Measurements from ENCODE around the gene WIPI1. TPM values are rescaled to one million over a fixed set of nuclear protein-coding genes. Genes with fewer than 3 reads are reported as not detected.
A peak's percentile ranks its signal among the peaks of the same experiment; 100 is the strongest.
"Not testable (repeated sequence)": the region's sequence is repeated elsewhere in the genome, so short reads cannot be mapped to it uniquely, and the experiment has no call there.

WIPI1 gene
- total and polyA plus RNA-seq, 2 of the 13 experiments (the other 11 are each of a cell fraction or from before 2014, with no cell fraction given), result 29.4 to 141 TPM

DNA sequence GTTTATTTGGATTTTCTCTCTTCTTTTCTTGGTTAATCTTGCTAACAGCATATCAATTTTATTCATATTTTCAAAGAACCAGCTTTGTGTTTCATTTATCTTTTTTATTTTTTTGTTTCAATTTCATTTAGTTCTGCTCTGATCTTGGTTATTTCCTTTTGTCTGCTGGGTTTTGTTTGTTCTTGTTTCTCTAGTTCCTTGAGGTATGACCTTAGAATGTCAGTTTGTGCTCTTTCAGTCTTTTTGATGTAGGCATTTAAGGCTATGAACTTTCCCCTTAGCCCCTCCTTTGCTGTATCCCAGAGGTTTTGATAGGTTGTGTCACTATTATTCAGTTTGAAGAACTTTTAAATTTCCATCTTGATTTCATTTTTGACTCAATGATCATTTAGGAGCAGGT, 42.4 kb downstream of the WIPI1 start:
- H2AFZ ChIP-seq (ENCODE audit: low read length); H3K9ac ChIP-seq (ENCODE audit: insufficient read depth, low read depth, low read length); ATAC-seq; in situ Hi-C loops (cut with HindIII; ENCODE audit: extremely low pct_ligation_motif_present, low pct_unique_long_range_greater_than_20kb); CTCF ChIA-PET (ENCODE audit: low intra/inter-chr PET ratio, low total read pairs); DNase-seq (ENCODE audit: low spot score); H3K27me3 ChIP-seq (ENCODE audit: control insufficient read depth in 1 of 2, insufficient read depth in 2 of 2, low read length in 2 of 2); H4K20me1 ChIP-seq (ENCODE audit: insufficient read depth, low read length); FAIRE-seq; BruUV-seq (replicated peaks); H3K4me3 ChIP-seq (replicated peaks in 1 of 3; ENCODE audit: insufficient read depth in 1 of 3, low read depth in 2 of 3, low read length in 3 of 3); H3K27ac ChIP-seq (ENCODE audit: extremely low read length, insufficient read depth, low read length); POLR2A ChIA-PET; H3K4me2 ChIP-seq (ENCODE audit: low read depth, low read length); intact Hi-C loops (cut with micrococcal nuclease; ENCODE audit: unreplicated experiment); H3K36me3 ChIP-seq (replicated peaks in 1 of 2; ENCODE audit: control insufficient read depth in 1 of 2, insufficient read depth in 2 of 2, low read length in 2 of 2); H3K79me2 ChIP-seq (ENCODE audit: insufficient read depth, low read length); H3K9me3 ChIP-seq (ENCODE audit: low read length): not testable (repeated sequence)
- TF ChIP-seq, protein P1, sequence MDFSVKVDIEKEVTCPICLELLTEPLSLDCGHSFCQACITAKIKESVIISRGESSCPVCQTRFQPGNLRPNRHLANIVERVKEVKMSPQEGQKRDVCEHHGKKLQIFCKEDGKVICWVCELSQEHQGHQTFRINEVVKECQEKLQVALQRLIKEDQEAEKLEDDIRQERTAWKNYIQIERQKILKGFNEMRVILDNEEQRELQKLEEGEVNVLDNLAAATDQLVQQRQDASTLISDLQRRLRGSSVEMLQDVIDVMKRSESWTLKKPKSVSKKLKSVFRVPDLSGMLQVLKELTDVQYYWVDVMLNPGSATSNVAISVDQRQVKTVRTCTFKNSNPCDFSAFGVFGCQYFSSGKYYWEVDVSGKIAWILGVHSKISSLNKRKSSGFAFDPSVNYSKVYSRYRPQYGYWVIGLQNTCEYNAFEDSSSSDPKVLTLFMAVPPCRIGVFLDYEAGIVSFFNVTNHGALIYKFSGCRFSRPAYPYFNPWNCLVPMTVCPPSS (IDR thresholded peaks at IDR 0.05), result 0 out of 2 replicates have a peak, but pooled peaks have one; percentile 57
- TF ChIP-seq, protein P2, sequence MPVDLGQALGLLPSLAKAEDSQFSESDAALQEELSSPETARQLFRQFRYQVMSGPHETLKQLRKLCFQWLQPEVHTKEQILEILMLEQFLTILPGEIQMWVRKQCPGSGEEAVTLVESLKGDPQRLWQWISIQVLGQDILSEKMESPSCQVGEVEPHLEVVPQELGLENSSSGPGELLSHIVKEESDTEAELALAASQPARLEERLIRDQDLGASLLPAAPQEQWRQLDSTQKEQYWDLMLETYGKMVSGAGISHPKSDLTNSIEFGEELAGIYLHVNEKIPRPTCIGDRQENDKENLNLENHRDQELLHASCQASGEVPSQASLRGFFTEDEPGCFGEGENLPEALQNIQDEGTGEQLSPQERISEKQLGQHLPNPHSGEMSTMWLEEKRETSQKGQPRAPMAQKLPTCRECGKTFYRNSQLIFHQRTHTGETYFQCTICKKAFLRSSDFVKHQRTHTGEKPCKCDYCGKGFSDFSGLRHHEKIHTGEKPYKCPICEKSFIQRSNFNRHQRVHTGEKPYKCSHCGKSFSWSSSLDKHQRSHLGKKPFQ (CRISPR knock-in tag; IDR thresholded peaks at IDR 0.05; ENCODE audit: insufficient replicate concordance), result peak; percentile 48
- peaks cover 15% of the 10 kb centered on the region for H3K4me1 ChIP-seq (ENCODE audit: insufficient read depth, low read length)

Data from HepG2 (cell line).